ENCODE data around the gene RBM38. TPM values are rescaled to one million over a fixed set of nuclear protein-coding genes. Genes with fewer than 3 reads are reported as not detected.
A peak's percentile ranks its signal among the peaks of the same experiment; 100 is the strongest.

RBM38 gene
- total and polyA plus RNA-seq, 9 of the 15 experiments (the other 6 are each of a cell fraction or from before 2014, with no cell fraction given): 0.28 to 82.4 (median 33.2) TPM

GRCh38 chr20:57394121-57395082, 3.2 kb downstream of the RBM38 start:
- no peak overlapping the region for H2AFZ ChIP-seq (ENCODE audit: low read depth, low read length)
- no peak overlapping the region for H3K4me3 ChIP-seq
- peaks cover 5% of the 10 kb centered on the region for H3K9me1 ChIP-seq (ENCODE audit: control insufficient read depth, insufficient read depth, low read length)
- ATAC-seq (no peak), FAIRE-seq (no peak), DNase-seq (ENCODE audit: extremely low read depth in 1 of 4, low spot score in 3 of 4) (peak in 1 of 4 experiments; percentile 3)
- H3K27me3 ChIP-seq (ENCODE audit: control insufficient read depth in 2 of 2, insufficient read depth in 2 of 2, low read length in 2 of 2): no peaks in the 10 kb centered on the region
- peaks cover 80% of the 10 kb centered on the region for H3K79me2 ChIP-seq (ENCODE audit: control insufficient read depth, insufficient read depth, low read length)
- in situ Hi-C loops (cut with MboI) (loop anchor here (25.0 kb wide), 1 partner anchor 818 kb away; no protein-coding TSS in a partner anchor), intact Hi-C loops (cut with micrococcal nuclease) (loop anchor here (5.0 kb wide), 1 partner anchor 58 kb away; no protein-coding TSS in a partner anchor)
- H3K4me2 ChIP-seq (ENCODE audit: insufficient read depth, low read length): no peak overlapping the region
- no TSS peak for BruUV-seq (replicated peaks)
- ChIA-PET CTCF (ENCODE audit: low intra/inter-chr PET ratio) (no interaction called here), POLR2A (interaction anchor here (0.7 to 1.8 kb wide), 4 partner anchors 10 to 22 kb away, joined by 3 to 6 read pairs (median 4); no protein-coding TSS in a partner anchor)
- peaks cover 74% of the 10 kb centered on the region for H3K36me3 ChIP-seq (ENCODE audit: control insufficient read depth, insufficient read depth, low read length)
- TF ChIP-seq RBFOX2 (IDR thresholded peaks at IDR 0.05; ENCODE audit: low read depth, low read length): peak; percentile 53; the same call in 1 of the 2 replicates
- no peak for TF ChIP-seq ZNF609 (CRISPR knock-in tag; IDR thresholded peaks at IDR 0.05; ENCODE audit: borderline replicate concordance)
- H3K9ac ChIP-seq (ENCODE audit: insufficient read depth in 1 of 2, low read depth in 2 of 2, low read length in 2 of 2): peak overlapping the region in 1 of 2 experiments; percentile 96; a peak in 2 of 4 replicates
- peaks cover 49% of the 10 kb centered on the region for H4K20me1 ChIP-seq (replicated peaks; ENCODE audit: control insufficient read depth, insufficient read depth, low read length)
- H3K4me1 ChIP-seq (replicated peaks in 1 of 2; ENCODE audit: control insufficient read depth in 2 of 2, insufficient read depth in 2 of 2, low read length in 2 of 2): peaks cover 29 to 68% of the 10 kb centered on the region in 2 experiments
- H3K9me3 ChIP-seq (replicated peaks; ENCODE audit: control insufficient read depth, insufficient read depth, low read depth, low read length): no peaks in the 10 kb centered on the region
- H3K27ac ChIP-seq (ENCODE audit: extremely low read depth, low read depth, low read length): no peak overlapping the region; the same call in 2 of the 3 replicates
- WGBS (ENCODE audit: insufficient coverage, low coverage, missing lambda C conversion rate): 88% methylated on average over 18 of the region's 27 CpGs
